ENCODE data around the gene TIMM44.
A peak's percentile ranks its signal among the peaks of the same experiment; 100 is the strongest.
"Not testable (repeated sequence)": the region's sequence is repeated elsewhere in the genome, so short reads cannot be mapped to it uniquely, and the experiment has no call there.

The TIMM44 gene

GRCh38 chr19:7976461-7976860 is 33.0 kb upstream of the TIMM44 start:
- DNase-seq = no peak

- no peak for DNase-seq
Measured at GRCh38 chr19:7975037-7975436, 31.6 kb upstream of the TIMM44 start.

- DNase-seq = no peak
Measured at GRCh38 chr19:7973883-7974282, 30.4 kb upstream of the TIMM44 start.

GRCh38 chr19:7971553-7972520 is 28.4 kb upstream of the TIMM44 start:
- DNase-seq = no peak

GRCh38 chr19:7970716-7971448 is 27.4 kb upstream of the TIMM44 start:
- DNase-seq = no peak

GRCh38 chr19:7969555-7969939 is 26.1 kb upstream of the TIMM44 start:
- DNase-seq = no peak

GRCh38 chr19:7968796-7969554 is 25.5 kb upstream of the TIMM44 start:
- no peak for DNase-seq

- DNase-seq = no peak
Measured at GRCh38 chr19:7968008-7968795, 24.7 kb upstream of the TIMM44 start.

- no peak for DNase-seq
Measured at GRCh38 chr19:7965921-7966665, 22.6 kb upstream of the TIMM44 start.

GRCh38 chr19:7965259-7965841 is 21.9 kb upstream of the TIMM44 start:
- DNase-seq = no peak

GRCh38 chr19:7963566-7963965 is 20.1 kb upstream of the TIMM44 start:
- no peak for DNase-seq

- DNase-seq = no peak
Measured at GRCh38 chr19:7962644-7963268, 19.3 kb upstream of the TIMM44 start.

- no peak for DNase-seq
Measured at GRCh38 chr19:7961920-7962626, 18.6 kb upstream of the TIMM44 start.

- not testable (repeated sequence) for DNase-seq
Measured at GRCh38 chr19:7961082-7961481, 17.6 kb upstream of the TIMM44 start.

GRCh38 chr19:7959211-7959610 is 15.7 kb upstream of the TIMM44 start:
- no peak for DNase-seq

GRCh38 chr19:7955696-7956095 is 12.2 kb upstream of the TIMM44 start:
- DNase-seq = no peak

GRCh38 chr19:7953576-7953975 is 10.1 kb upstream of the TIMM44 start:
- DNase-seq = no peak

GRCh38 chr19:7953060-7953459 is 9.6 kb upstream of the TIMM44 start:
- DNase-seq = no peak

- DNase-seq = no peak
Measured at GRCh38 chr19:7947939-7948338, 4.5 kb upstream of the TIMM44 start.

GRCh38 chr19:7944177-7944761 is 803 bp upstream of the TIMM44 start:
- DNase-seq = peak; percentile 78

Data from stimulated activated naive CD4-positive, alpha-beta T cell treated with Interleukin-2 at 50 U/mL for 16 hours (primary cell).